Fibroblast of upper back skin (primary cell): ENCODE results near the gene RAB21.
"Not testable (repeated sequence)": the region's sequence is repeated elsewhere in the genome, so short reads cannot be mapped to it uniquely, and the experiment has no call there.

Source experiments
- DNase-seq: peaks from one replicate; pipeline ENCODE4 v3.0.0-alpha.2; 2013

RAB21 gene

DNA sequence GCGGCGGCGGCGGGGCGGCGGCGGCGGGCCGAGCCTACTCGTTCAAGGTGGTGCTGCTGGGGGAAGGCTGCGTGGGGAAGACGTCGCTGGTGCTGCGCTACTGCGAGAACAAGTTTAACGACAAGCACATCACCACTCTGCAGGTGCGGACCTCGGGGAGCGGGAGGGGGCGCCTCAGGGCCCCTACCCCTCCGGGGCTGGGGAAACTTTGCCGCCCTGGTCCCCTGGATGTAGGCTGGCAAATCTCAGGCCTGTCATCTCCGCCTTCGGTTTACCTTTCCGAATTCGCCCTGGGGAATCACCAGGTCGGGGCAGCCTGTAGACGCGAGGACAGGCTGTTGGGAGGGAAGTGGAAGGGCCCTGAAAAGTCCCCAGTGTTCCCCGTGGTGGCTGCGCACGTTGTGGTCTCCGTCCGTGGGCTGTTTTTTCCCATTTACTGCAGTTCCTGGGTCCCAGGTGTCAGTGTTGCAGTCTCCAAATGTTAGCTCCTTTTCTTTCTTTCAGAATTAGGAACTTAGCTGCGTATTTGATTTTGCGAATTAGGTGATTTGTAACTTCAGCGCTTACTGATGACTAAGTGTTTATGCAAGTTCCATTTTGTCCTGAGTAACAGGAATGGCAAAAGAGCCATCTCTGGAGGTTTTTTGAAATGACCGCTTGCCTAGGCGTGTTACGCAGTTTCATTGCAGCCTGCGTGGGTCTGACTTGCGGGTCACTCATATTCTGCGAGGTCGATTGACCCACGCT is 656 bp downstream of the RAB21 start:
- DNase-seq = peak; percentile 28

DNA sequence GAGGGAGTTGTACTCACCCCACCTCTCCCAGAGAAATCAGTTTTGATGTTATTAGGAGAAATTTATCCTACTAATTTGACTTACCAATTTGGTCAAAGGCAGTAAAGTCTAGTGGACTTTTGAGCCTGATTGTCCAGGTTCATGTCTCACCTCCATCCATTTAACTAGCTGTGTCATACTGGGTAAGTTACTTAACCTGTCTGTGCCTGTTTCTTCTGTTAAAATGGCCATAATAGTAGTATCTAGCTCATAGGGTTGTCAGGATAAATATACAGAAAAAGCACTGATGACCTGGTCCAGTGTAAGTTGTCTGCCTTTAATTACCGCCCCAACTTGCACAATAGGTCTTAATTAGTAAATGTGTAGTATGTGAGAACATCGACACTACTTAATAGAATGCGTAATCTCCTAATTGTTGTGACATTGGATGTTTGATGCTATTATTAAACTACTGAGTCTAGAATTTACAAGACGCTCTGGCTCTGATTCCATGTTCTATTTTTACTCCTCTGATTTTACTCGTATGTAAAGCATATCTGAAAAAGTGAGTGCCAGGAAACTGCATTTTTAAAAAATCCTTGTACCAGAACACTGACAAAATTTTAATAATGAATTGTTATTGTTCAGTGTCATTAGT is 1.5 kb downstream of the RAB21 start:
- DNase-seq = no peak

DNA sequence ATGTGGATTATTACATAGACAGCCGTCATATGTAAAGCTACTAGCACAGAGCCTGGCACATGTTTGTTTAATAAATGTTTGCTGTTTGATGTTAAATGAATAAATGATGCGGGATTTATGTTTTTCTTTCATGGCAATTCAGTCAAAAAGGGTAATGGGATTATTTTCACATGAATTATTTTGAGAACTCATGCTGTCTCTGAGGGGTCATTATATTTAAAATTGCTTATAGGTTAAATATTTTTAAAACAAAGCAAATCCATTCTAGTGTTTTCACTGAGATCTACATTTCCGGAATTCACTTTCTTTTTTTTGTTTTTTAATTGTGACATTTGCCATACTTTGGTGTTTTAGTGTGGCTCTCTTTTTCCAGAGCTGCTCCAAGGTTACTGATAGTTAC is 5.3 kb downstream of the RAB21 start:
- DNase-seq = no peak

DNA sequence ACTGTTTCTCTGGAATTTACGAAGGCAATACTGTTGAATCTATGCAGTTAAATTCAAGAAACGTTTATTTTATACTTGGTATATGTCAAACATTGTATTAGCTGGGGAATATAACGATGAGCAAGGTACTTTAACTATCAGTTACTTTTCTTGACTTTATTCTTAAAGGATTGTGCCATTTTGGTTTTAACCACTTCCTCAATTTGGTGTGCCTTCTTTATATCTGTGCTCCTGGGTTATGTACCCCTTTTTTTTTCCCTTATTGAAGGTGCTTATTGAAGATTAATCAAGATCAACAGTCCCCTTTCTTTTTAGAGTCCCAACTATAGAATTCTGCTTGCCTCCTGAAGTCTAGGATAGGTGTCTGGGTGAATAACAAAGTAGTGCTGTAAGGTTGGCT is 5.8 kb downstream of the RAB21 start:
- DNase-seq = no peak

DNA sequence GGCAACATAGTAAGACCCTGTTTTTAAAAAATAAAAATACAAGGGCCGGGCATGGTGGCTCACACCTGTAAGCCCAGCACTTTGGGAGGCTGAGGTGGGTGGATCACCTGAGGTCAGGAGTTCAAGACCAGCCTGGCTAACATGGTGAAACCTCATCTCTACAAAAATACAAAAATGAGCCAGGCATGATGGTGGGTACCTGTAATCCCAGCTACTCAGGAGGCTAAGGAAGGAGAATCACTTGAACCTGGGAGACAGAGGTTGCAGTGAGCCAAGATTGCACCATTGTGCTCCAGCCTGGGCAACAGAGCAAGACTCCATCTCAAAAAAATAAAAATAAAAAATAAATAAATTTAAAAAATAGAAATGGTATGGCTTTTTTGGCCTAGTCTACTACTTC is 6.7 kb downstream of the RAB21 start:
- not testable (repeated sequence) for DNase-seq

DNA sequence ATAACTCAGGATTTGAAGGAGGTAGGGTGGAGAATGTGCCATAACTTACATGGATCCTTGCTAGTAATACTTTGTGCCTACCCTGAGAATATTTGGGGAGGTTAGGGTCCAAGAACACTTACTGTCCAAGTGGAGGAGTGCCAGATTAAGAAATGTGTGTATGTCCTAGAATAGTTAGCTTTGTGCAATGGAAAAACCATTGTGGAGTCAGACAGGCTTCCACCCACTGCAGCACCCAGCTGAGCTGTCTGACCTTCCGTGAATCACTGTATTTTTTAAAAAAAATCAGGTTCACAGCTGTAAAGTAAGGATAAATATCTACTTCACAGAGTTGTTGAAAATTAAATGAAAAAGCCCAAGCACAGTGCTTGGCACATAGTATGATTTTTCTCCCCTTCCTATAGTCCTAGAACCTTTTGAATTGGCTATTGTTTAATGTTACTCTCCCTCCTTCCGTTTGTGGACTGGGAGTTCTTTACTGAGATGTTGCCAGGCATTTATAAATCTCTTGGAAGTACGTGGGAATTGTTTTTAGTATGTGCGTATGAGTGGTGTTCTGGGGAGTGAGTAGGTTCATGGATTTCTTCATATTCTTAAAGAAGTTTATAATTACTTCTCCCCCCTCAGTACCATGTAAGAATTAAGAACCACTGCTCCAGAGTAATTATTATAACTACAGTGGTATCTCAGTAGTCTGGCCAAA is 9.2 kb downstream of the RAB21 start:
- no peak for DNase-seq

DNA sequence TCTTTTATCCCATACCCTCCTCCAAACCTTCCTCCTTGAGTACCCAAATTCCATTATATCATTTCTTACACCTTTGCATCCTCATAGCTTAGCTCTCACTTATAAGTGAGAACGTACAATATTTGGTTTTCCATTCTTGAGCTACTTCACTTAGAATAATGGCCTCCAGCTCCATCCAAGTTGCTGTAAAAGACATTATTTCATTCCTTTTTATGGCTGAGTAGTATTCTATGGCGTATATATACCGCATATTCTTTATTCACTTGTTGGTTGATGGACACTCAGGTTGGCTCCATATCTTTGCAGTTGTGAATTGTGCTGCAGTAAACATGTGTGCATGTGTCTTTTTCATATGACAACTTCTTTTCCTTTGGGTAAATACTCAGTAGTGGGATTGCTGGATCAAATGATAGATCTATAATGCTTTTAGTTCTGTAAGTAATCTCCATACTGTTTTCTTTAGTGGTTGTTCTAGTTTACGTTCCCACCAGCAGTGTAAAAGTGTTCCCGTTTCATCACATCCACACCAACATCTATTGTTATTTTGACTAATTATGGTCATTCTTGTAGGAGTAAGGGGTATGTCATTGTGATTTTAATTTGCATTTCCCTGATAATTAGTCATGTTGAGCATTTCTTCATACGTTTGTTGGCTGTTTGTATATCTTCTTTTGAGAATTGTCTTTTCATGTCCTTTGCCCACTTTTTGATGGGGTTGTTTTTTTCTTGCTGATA is 10.1 kb downstream of the RAB21 start:
- DNase-seq = no peak

DNA sequence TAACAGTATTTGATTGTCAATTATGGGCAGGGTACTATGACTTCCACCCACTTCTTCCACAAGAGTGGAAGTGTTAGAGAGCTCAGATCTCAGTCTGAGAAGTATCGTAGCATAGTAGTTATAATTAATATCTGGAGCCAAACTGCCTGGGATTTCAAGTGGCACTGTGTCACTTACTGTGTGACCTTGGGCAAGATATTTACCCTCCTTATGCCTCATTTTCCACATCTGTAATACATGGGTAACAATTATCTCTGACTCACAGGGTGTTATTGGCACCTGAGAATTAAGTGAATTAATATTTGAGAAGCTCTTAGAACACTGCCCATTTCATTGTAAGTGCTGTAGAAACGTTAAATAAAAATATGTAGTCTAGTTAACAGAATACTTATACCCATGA is 11.5 kb downstream of the RAB21 start:
- no peak for DNase-seq

DNA sequence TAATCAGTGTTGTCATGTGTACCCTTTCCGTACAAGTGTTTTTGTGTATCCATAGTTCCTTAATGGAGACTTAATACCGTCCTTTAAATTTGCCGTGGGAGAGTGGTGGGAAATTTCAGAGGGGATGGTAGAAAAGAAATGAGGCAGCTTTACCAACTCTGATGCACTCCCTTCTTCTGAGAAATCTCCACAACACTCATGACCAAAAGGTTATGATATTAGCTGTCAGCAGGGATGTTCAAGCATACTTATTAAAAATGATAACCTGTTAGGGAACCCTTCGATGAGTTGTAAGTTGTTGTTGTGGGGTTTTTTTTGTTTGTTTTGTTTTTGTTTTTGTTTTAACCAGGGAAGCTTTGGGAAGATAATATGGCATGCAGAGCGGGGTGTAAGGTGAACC is 12.5 kb downstream of the RAB21 start:
- DNase-seq = no peak

DNA sequence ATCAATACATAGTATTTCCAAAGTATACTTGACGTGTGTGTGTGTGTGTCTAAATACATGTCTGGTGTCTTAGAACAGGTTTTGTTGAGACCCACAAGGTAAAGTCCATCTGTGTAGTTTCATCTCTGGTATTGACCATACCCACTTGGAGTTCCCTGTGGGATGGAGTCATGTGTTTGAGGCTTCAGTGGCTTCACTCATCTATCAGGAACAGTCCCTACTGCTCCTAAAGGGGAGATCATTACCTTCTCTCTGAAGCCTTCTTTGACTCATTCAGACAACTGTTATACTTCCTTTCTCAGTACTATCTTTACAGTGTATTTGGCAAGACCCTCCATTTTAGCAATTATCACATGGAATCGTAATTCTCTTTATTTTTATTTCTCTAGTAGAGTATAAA is 14.2 kb downstream of the RAB21 start:
- DNase-seq = no peak

DNA sequence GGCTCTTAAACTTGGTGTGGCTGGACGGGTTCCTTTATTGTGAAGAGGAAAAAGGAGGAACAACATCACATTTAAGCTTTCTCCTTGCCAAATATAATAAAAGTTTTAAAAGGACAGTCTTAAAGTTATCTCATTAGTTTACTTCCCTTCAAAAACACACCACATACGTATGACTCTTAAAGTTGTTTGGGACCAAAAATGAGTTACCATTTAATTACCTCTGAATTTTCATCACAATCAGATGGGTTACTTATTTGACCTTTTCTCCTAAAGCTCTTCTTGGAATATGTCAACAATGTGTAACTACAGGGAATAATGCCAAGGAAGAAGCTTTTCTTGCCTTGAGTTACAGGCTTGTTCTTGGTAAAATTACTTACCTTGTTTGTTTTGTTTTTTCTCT is 16.4 kb downstream of the RAB21 start:
- no peak for DNase-seq

DNA sequence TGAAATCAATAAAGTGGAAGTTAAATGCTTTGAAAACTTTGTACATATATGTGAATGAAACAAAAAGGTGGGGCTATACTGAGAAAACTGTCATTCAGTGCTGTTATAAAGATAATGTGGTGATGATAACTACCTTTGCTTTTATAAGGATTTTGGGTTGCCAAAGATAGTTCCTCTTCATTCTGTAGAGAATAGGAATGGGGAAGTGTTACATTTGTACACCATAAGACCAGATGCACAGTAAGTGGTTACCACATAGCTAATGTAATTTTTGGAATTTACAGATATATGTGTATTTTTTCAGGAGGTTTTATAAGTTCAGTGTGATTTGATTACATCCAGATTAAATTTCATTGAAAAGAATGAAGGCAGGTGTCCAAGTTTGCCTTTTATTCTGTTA is 18.1 kb downstream of the RAB21 start:
- DNase-seq = no peak

DNA sequence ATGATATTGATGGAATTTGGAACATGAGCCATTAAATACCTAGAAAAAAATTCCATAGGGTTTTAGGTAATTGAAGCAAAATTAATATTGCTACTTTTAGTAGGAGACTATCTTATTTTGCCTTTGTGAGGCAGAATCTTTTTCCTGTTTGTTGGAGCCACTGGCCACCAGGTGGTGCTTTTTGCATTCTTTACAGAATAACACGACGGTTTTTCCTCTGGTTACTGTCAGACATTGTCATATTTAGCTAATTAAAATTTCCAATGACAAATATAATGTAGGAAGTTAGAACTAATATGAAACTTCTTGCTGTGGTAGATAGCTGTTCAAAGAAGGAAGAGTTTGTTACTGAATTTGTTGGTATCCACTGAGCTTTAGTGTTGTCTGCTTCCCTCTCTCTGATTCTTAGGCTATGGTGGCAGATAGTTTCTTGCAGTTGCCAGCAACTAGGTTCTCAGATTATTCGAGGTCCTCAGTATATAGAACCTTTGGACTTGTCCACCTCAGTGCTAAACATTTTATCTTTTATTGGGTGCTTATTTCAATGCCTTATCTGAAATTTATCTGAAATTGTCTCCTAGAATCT is 25.7 kb downstream of the RAB21 start:
- peak; percentile 41 for DNase-seq

DNA sequence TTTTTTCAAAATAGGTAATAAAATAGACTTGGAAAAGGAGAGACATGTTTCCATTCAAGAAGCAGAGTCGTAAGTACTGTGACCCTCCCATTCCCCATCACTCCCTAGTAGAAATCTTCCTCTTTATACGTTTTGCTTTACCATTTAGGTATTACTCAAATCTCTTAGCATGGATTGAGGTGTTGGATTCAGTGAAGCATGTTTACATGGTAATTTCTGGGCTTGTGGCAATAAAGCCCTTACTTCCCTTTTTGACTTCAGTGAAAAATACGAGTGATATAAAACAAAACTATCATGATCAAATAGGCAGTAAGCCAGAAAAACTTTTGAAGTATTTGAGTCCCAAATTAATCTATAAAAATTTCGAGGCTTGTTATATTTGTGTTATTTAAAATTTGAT is 27.4 kb downstream of the RAB21 start:
- no peak for DNase-seq

DNA sequence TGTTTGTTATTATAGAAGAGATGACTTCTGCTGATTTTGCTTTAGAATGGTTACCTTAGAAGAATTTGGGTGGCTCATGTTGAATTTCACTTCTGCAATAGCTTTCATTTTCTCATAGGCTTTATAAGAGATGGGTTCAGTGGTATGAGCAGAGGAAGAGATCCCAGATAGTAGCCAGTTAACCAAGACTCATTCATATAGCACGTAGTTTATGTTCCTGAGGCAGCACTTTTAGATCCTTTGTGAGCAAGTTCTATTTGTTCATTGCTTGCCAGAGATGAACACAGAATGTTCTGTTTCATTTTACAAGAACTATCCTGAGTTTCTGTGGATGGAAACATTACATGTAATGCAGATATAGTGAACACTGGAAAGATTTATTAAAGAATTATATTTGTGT is 32.2 kb downstream of the RAB21 start:
- no peak for DNase-seq

DNA sequence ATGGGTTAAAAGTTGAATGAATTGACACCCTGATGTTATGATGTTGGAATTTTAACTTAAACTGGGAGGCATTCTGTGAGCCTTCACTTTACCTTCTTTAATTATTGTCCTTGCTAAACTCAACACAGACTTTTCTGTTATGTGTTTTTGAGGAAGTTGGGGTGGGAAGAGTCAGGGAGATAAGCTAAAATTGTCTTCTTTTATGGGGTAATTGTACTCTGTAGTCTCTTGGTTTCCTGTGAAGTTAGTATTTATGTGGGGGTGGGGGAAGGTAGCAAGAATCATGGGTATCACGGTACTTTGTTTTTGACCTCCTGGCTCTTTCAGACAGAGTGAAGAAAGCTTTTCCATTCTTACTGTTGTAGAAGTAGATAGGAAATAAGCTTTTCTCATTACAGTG is 32.9 kb downstream of the RAB21 start:
- DNase-seq = no peak

DNA sequence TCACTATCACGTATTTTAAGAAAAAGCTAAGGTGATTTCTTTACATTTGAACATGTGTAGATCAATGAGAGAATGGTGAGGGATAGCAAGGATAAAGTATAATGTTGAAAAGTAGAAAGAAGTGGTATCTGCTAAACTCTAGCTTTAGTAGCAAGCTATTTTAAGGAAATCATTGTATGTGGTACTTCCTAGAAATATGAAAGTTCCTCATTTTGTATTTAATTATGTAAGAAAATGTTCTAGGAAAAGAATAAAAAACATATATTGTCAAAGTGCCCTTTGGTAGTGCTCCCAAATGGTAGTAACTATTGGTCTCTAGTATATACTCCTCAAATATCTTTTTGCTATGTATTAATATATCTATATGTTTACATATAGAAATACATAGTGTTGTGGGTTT is 35.7 kb downstream of the RAB21 start:
- DNase-seq = no peak

DNA sequence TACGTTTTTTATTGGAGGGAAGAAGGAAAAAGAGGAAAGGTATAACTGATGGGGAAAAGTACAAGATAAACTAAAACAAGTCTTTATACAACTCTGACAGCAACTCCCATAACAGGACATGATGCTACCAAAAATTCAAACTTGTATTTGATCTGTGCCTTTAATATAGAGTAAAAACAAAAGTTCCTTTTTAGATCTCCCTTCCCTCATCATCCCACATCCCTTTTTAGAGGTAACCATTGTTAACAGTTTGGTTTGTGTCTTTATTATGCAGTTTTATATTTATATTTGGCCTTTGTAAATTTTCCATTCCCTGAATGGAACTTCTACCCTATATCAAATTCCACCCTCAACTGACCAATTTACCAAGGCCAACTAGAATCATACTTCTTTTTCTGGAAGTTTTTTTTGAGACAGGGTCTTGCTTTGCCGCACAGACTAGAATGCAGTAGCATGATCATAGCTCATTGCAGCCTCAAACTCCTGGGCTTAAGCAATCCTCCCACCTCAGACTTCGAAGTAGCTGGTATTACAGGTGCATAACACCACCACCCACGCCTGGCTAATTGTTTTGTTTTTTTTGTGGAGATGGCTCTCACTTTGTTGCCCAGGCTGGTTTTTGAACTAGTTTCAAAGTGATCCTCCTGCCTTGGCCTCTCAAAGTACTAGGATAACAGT is 36.9 kb downstream of the RAB21 start:
- DNase-seq = no peak

DNA sequence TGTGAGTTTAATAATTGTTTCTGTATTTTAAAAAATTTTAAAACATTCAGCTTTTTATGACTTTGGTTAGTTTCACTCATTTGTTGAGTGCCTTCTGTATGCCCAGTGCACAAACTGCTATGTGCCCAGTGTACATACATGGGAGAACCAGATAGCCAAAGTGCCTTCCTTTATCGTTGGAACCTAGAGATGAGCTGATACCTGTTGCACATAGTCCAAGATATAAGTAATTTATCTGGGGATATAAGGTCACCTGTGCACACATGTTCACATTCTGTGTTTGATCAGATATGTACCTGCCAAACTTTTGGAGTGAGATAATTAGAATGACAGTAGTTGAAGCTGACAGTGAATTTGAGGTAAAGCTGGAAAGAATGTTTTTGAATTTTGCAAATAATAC is 37.9 kb downstream of the RAB21 start:
- no peak for DNase-seq

DNA sequence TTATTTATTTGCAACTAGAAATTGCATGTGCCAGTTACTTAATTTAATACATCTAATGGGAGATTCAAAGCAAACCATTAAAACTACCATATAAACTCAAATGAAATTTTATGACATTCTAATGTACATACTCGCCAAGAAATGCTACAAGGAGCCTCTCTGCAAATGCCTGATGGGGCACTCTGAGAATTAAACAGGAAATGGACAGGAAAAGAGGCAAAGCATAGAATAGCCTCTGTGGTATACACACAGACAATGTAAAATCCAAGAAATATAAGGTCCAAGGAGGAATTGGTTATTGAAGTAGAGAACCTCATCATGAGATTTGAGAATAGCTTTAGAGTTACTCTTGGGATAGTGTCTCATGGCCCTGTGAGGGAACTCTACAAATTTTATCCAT is 41.2 kb downstream of the RAB21 start:
- no peak for DNase-seq

DNA sequence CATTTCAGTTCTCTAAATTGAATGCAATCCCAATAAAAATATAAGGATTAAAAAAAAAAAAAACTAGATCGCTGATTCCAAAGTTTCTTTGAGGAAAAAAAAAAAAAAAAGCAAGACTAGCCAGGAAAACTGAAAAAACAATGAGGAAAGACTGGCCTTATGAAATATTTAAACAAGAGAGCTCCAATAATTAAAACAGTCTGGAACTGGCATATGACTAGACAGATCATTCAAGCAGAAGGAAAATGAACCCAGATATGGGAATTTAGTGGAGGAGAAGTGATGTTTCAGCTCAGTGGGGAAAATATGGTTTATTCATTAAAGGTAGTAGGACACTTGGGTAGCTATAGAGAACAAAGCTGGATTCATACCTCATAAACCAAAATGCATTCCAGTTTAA is 42.9 kb downstream of the RAB21 start:
- peak; percentile 21 for DNase-seq

DNA sequence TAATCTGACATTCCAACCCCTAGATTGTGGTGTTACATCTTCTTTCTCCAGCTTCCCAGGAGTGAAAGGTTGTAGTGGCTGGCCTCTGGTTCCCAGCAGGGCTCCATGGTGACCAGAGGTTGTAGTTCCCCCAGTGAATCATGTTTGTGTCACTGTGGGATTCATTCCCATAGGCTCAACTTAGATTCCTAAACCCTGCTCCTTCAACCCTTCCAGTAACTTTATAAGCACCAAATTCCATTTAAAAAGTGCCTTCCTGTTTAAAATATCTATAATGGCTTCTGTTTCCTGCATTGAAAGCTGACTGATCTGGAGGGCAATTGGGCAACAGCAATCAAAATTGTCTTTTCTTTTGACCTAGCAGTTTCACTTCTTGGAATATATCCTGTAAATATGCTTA is 44.4 kb downstream of the RAB21 start:
- DNase-seq = peak; percentile 37

DNA sequence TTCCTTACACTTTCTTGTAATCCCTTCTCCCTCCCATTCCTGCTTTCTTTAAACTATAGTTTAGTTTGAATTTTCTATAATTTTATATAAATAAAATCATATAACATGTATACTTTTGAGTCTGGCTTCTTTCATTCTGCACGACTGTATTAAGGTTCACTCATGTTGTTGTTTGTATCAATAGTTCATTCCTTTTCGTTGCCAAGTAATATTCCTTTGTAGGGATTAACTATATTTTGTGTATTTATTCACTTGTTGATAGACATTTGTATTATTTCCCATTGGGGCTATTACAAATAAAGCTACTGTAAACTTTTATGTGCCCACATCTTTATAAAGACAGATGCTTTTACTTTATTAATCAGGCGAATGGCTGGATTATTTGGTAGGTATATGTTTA is 45.5 kb downstream of the RAB21 start:
- DNase-seq = no peak
